Measurements from ENCODE around the gene TOGARAM1.
A peak's percentile ranks its signal among the peaks of the same experiment; 100 is the strongest.

TOGARAM1 gene

GRCh38 chr14:44966601-44967336 lies 4.8 kb downstream of the TOGARAM1 start:
- no peak for DNase-seq

DNA sequence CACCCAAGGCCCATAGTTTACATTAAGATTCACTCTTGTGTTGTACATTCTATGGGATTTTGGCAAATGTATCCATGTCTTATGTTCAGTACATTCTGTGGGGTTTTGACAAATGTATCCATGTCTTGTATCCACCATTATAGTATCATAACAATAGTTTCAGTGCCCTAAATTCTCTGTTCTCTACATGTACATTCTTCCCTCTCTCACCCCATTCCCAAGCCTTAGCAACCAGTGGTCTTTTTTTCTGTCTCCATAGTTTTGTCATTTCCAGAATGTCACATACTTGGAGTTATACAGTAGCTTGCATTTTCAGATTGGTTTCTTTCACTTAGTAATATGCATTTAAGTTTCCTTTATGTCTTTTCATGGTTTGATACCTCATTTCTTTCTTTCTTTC lies 6.7 kb downstream of the TOGARAM1 start:
- no peak for DNase-seq

- DNase-seq = no peak
Measured at GRCh38 chr14:44970907-44971306, 8.9 kb downstream of the TOGARAM1 start.

GRCh38 chr14:44971459-44971858 lies 9.5 kb downstream of the TOGARAM1 start:
- no peak for DNase-seq

DNA sequence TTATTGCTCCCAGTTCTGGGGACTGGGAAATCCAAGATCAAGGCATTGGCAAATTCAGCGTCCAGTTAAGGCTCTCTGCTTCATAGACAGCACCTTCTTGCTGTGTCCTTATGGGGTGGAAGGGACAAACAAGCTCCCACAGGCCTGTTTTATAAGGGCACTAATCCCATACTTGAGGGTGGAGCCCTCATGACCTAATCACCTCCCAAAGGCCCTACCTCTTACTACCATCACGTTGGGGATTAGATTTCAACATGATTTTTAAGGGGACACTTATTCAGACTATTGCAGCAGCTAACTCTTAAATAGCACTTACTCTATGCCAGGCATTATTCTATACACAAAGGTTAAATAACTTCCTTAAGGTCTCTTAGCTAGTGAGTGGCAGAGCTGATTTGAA lies 17.3 kb downstream of the TOGARAM1 start:
- DNase-seq = no peak

GRCh38 chr14:44979740-44980356 lies 17.9 kb downstream of the TOGARAM1 start:
- no peak for DNase-seq

GRCh38 chr14:44981198-44981597 lies 19.2 kb downstream of the TOGARAM1 start:
- no peak for DNase-seq

GRCh38 chr14:44982594-44982993 lies 20.6 kb downstream of the TOGARAM1 start:
- DNase-seq = peak in 1 of 2 donors; percentile 24

DNA sequence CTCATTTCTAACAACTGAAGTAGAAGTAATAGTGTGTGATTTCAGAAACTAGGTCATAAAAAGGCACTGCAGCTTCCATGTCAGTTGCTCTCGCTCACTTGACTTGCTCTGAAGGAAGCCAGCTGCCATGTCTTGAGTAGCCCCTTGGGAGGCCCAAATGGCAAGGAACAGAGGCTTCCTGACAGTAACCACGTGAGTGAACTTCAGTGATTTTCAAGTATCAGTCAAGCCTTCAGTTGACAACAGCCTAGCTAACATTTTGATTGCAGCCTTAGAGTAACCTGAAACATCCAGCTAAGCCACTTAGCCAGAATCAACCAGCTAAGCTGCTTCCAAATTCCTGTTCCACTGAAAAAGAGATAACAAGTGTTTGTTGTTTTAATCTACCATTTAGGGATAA lies 26.7 kb downstream of the TOGARAM1 start:
- DNase-seq = no peak

GRCh38 chr14:44989497-44990440 lies 27.8 kb downstream of the TOGARAM1 start:
- no peak for DNase-seq

- no peak for DNase-seq
Measured at GRCh38 chr14:44990533-44990932, 28.5 kb downstream of the TOGARAM1 start.

- DNase-seq = peak in 1 of 2 donors; percentile 81
Measured at GRCh38 chr14:44995196-44995595, 33.2 kb downstream of the TOGARAM1 start.

DNA sequence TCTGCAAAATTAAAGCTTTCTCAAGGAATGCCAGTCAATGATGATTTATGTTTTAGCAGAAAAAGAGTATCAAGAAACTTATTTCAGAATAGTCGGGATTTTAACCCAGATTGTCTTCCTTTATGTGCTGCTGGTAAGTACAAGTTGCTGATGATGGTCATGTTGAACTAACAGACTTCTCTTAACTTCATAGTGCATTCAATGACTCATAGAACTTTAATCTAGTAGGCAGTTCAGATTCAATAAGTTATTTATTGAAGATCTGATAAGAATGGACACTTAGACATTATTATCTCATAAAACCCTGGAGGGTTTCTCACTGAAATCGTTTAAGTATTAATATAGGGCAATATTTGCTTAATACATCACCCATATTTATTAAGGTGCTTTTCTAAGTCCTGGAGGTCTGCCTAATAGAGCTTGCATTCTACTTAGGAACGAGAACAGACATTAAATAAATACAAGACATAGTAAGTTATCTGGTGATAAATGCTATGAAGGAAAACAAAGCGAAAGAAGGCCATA lies 33.8 kb downstream of the TOGARAM1 start:
- no peak for DNase-seq

DNA sequence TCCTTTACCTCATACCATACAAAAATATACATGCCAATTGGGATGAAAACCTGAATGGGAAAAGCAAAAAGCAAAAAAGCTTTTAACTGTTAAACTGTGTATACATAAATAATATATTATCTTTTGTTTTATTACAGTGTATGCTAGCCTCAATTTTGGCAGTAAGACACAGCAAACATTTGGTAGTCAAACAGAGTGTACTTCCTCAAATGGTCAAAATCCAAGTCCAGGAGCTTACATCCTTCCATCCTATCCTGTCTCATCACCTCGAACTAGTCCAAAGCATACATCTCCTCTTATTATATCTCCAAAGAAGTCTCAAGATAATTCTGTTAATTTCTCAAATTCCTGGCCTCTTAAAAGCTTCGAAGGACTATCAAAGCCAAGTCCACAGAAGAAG lies 41.9 kb downstream of the TOGARAM1 start:
- DNase-seq = no peak

- no peak for DNase-seq
Measured at GRCh38 chr14:45015133-45015532, 53.1 kb downstream of the TOGARAM1 start.

- no peak for DNase-seq
Measured at GRCh38 chr14:45028107-45028626, 66.2 kb downstream of the TOGARAM1 start.

GRCh38 chr14:45034730-45035129 lies 72.7 kb downstream of the TOGARAM1 start:
- no peak for DNase-seq

GRCh38 chr14:45038256-45038655 lies 76.3 kb downstream of the TOGARAM1 start:
- DNase-seq = no peak

- no peak for DNase-seq
Measured at GRCh38 chr14:45038865-45039264, 76.9 kb downstream of the TOGARAM1 start.

- no peak for DNase-seq
Measured at GRCh38 chr14:45039390-45039789, 77.4 kb downstream of the TOGARAM1 start.

- no peak for DNase-seq
Measured at GRCh38 chr14:45041641-45042040, 79.7 kb downstream of the TOGARAM1 start.

DNA sequence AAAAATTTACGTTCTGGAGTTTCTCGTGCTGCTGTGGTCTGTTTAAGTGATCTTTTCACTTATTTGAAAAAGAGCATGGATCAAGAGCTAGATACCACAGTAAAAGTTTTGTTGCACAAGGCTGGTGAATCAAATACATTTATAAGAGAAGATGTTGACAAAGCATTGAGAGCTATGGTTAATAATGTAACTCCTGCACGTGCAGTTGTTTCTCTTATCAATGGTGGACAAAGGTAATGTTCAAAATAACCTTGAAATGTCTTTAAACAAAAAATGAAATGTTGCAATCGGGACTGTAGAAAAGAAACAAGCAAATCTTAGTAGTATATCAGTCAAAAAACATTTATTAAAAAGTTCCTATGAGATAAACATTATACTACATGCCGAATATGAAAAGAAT lies 82.6 kb downstream of the TOGARAM1 start:
- no peak for DNase-seq

DNA sequence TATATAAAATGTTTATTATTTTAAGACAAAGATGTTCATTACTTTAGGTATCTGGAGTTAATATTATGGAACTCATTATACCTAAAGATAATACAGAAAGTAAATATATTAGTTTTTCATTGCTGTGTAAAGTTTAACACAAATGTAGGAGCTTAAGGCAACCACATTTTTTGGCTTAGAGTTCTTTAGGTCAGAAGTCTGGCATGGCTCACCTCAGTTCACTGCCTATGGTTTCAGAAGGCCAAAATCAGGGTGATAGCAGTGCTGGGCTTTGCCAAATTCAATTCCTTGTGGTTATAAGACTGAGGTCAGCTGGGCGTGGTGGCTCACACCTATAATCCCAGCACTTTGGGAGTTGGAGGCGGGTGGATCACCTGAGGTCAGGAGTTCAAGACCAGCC lies 86.4 kb downstream of the TOGARAM1 start:
- no peak for DNase-seq
